ENCODE measurements around the gene CPT1C.

DNA sequence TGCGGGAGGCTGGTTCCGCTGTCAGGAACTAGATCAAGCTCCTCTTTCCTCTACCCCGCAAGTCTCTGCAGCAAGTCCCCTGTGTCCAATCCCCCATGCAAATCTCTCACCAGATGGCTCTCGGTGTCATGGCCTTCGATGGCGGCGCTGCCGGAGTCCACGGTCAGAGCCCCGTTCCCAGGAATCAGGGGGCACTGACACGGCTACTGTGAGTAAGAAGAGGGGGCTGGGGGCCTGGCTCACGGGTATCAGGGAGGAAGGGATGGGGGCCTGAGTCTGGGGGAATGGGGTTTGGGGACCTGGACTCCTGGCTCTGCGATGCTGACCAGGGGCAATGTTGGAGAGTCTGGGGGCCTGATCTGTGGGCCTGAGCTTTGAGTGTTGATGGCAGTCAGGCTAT, 44.9 kb upstream of the CPT1C start:
- TF ChIP-seq, protein P1, sequence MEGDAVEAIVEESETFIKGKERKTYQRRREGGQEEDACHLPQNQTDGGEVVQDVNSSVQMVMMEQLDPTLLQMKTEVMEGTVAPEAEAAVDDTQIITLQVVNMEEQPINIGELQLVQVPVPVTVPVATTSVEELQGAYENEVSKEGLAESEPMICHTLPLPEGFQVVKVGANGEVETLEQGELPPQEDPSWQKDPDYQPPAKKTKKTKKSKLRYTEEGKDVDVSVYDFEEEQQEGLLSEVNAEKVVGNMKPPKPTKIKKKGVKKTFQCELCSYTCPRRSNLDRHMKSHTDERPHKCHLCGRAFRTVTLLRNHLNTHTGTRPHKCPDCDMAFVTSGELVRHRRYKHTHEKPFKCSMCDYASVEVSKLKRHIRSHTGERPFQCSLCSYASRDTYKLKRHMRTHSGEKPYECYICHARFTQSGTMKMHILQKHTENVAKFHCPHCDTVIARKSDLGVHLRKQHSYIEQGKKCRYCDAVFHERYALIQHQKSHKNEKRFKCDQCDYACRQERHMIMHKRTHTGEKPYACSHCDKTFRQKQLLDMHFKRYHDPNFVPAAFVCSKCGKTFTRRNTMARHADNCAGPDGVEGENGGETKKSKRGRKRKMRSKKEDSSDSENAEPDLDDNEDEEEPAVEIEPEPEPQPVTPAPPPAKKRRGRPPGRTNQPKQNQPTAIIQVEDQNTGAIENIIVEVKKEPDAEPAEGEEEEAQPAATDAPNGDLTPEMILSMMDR (IDR thresholded peaks at IDR 0.05) = no peak
- TF ChIP-seq POLR2A (IDR thresholded peaks at IDR 0.05) = no peak
- TF ChIP-seq POLR2AphosphoS5 (IDR thresholded peaks at IDR 0.05) = no peak
- no peak for TF ChIP-seq EP300 (IDR thresholded peaks at IDR 0.05)

All from upper lobe of left lung (tissue), 4 donors.